Mononuclear cell (primary cell): ENCODE results near the gene PELI3. TPM values are rescaled to one million over a fixed set of nuclear protein-coding genes. Genes with fewer than 3 reads are reported as not detected.
"Not testable (repeated sequence)": the region's sequence is repeated elsewhere in the genome, so short reads cannot be mapped to it uniquely, and the experiment has no call there.

Experiments
- H3K27me3 ChIP-seq: 2 replicates; pipeline ENCODE4 v1.6.0; 2011; ENCODE audit warnings: low read length, control low read depth; ENCODE audit not compliant: insufficient read depth
- H3K4me1 ChIP-seq: 2 replicates; pipeline ENCODE4 v1.5.1; 2011; ENCODE audit warnings: mild to moderate bottlenecking, low read length, control low read depth; ENCODE audit not compliant: insufficient read depth
- H3K4me3 ChIP-seq: 2 replicates; pipeline ENCODE4 v1.5.1; 2011; ENCODE audit warnings: mild to moderate bottlenecking, low read length, moderate library complexity
- H3K9me3 ChIP-seq: 2 replicates; pipeline ENCODE4 v1.5.1; 2011; ENCODE audit warnings: low read depth, mild to moderate bottlenecking, control low read depth, low read length
- total RNA-seq: library from RNA; depleted of rRNA; stranded (reverse); fragments of >200 nt; gene quantifications from one replicate; pipeline ENCODE4 v1.2.3, GENCODE V29; 2012

PELI3 gene
- total RNA-seq, 1 donor, result 9.8 TPM

DNA sequence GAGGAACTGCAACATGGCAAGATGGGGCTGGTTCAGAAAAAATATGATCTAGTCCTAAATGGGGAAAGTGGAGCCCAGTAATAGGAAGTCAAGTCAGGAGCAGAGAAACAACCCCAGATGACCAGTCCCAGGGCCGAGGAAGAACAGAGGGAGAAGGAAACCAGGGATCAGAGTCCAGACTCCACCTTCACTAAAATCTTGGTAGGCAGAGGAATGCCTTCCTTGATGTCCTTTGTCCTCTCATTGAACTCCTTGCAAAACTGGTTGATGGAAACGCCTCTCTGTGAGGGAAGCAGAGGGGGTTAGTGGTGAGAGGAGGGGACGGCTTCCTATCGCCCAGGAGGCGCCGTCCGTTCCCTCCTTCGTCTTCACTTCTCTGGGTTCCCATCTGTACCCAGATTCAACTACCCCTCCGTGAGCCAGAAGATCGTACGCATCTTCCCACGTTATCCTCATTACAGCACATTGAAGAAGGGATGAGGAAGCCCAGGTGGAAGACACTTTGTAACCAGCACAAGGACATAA lies 28.7 kb upstream of the PELI3 start:
- H3K27me3 ChIP-seq, result no peaks in the 10 kb centered on the region
- peaks cover 17% of the 10 kb centered on the region for H3K4me1 ChIP-seq
- H3K4me3 ChIP-seq, result peak overlapping the region; percentile 51
- no peaks in the 10 kb centered on the region for H3K9me3 ChIP-seq

DNA sequence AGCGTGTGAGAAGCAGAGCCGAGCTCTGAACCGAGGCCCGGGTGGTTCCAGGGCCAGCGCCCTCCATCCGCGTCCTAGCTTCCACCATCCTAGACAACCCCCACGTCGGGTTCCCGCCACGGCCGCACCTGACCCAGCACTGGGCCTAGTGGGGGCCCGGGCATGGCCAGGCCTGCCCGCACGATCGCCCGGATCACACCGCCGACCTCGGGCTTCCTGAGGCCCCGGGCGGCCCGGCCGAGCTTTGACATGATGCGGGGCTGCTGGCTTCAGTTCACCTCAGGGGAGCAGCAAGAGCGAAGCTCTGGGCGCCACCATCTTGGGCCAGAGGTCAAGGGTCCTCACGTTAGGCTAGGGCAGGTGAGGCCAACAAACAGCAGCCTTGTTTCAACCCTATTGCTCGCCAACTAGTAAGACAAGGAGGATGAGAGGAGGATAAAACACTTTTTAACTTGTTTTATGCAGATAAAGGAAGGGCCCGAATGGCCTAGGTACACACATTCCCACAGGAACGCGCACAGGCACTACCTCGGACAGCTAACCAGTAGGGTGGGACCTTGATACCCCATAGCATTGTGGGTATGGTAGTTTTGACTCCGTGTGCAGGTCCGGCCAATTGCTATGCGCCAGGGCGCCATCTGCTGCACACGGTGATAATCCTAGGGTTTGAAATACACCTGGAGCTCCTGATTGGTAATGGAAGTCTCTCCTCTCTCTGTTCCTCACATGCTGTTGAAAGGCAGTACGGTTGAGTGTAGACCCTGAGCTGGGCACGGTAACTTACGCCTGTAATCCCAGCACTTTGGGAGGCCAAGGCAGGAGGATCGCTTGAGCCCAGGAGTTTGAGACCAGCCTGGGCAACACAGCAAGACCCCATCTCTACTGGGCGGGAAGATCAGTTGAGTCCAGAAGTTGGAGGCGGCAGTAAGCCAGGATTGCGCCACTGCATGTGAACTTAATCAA lies 27.9 kb upstream of the PELI3 start, which contains the start of gene MRPL11:
Gene MRPL11, minus strand, starts transcription at position 345 of the 963 bp plus-strand sequence. Its CDS starts 94 bp downstream, at position 251.
- Histone ChIP-seq H3K4me3 (peak within 1 kb of the TSS; percentile 51), H3K9me3 (no peaks in the 10 kb centered on the region), H3K4me1 (peaks cover 20% of the 10 kb centered on the region), H3K27me3 (no peaks in the 10 kb centered on the region)

DNA sequence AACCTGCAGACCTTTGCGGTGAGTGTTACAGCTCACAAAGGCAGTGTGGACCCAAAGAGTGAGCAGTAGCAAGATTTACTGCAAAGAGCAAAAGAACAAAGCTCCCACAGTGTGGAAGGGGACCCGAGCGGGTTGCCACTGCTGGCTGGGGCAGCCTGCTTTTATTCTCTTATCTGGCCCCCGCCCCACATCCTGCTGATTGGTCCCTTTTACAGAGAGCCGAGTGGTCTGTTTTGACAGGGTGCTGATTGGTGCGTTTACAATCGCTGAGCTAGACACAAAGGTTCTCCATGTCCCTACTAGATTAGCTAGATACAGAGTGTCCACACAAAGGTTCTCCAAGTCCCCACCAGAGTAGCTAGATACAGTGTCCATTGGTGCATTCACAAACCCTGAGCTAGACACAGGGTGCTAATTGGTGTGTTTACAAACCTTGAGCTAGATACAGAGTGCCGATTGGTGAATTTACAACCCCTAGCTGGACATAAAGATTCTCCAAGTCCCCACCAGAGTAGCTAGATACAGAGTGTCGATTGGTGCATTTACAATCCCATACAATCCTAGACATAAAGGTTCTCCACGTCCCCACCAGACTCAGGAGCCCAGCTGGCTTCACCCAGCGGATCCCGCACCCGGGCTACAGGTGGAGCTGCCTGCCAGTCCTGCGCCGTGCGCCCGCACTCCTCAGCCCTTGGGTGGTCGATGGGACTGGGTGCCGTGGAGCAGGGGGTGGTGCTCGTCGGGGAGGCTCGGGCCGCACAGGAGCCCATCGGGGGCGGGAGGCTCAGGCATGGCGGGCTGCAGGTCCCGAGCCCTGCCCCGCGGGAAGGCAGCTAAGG lies 26.4 kb upstream of the PELI3 start:
- H3K9me3 ChIP-seq, H3K4me3 ChIP-seq, H3K27me3 ChIP-seq: not testable (repeated sequence)
- peaks cover 34% of the 10 kb centered on the region for H3K4me1 ChIP-seq

DNA sequence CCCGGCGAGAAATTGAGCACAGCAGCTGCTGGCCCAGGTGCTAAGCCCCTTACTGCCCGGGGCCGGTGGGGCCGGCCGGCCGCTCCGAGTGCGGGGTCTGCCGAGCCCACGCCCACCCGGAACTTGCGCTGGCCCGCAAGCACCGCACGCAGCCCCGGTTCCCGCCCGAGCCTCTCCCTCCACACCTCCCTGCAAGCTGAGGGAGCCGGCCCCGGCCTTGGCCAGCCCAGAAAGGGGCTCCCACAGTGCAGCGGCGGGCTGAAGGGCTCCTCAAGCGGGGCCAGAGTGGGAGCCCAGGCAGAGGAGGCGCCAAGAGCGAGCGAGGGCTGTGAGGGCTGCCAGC lies 25.8 kb upstream of the PELI3 start:
- not testable (repeated sequence) for H3K27me3 ChIP-seq, H3K9me3 ChIP-seq, H3K4me3 ChIP-seq
- H3K4me1 ChIP-seq, result peaks cover 34% of the 10 kb centered on the region

DNA sequence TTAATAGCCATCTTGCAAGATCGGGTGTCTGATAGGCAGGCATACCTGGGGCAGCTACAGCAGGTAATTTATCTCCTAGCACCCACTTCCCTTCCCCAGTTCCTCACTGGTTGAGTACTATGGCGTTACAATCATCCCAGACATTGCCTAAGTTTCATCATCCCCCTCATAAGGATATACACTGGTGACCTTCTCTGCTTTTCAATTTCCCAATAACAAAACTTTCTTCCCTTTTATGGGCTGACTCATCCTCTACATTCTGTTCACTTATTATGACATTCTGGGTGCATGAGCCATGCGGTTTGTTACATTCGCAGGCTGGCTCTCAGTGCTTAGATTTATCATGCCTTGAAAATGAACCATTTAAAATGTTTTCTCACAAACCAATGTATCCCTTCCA lies 23.1 kb upstream of the PELI3 start:
- H3K27me3 ChIP-seq, result no peaks in the 10 kb centered on the region
- H3K9me3 ChIP-seq, result no peaks in the 10 kb centered on the region

DNA sequence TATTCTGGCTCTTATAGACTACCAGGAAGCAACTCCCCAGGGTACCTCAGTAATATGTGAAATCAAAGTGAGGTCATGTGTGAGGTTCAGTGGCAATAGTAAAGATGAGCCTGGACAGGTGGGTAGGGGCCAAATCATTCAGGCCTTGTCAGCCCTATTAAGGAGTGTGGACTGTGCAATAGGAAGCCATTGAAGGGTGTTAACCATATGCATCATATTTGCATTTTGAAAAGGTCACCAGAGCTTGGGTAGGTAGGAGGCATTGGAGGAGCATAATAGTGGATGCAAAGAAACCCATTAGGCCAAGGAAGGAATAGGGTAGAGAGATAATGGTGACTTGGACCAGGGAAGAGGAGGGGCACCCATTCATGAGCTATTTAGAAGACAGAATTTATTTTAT lies 19.7 kb upstream of the PELI3 start:
- H3K4me3 ChIP-seq, result no peak overlapping the region
- no peaks in the 10 kb centered on the region for H3K9me3 ChIP-seq
- no peaks in the 10 kb centered on the region for H3K27me3 ChIP-seq
- H3K4me1 ChIP-seq, result peaks cover 41% of the 10 kb centered on the region

More for the DNA sequence above, 23.1 kb upstream of the PELI3 start:
- Histone ChIP-seq H3K4me3 (no peak overlapping the region), H3K4me1 (peaks cover 27% of the 10 kb centered on the region)

DNA sequence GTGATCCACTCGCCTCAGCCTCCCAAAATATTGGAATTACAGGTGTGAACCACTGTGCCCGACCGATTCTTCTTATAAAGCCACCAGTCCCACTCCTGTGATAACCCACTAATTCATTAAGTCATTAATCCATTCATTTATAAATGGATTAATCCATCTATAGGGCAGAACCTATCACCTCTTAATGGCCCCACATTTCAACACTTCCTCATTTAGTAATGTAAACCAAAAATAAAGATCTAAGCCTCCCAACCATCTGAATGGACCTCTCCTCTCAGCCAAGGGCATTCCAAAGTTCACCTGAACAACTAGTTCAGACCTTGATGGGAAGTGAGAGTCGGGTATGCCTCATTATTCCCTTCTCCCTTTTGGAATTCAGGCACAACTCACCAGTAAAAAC lies 18.2 kb upstream of the PELI3 start:
- H3K27me3 ChIP-seq, result no peaks in the 10 kb centered on the region
- H3K4me1 ChIP-seq, result peaks cover 30% of the 10 kb centered on the region
- no peaks in the 10 kb centered on the region for H3K9me3 ChIP-seq
- no peak overlapping the region for H3K4me3 ChIP-seq

DNA sequence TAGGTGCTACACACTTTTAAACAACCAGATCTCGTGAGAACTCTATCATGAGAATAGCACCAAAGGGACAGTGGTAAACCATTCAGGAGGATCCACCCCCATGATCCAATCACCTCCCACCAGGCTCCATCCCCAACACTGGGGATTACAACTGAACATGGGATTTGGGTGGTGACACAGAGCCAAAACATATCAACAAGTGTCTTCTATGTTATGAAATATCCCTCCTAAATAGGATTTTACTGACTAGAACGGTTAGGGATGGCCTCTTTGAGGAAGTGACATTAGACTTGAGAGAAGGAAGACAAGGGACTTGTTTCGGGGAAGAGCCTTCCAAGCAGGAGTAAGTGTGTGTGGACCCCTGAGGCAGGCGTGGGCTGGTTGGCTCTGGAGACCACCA lies 16.1 kb upstream of the PELI3 start:
- Histone ChIP-seq H3K4me3 (no peak overlapping the region), H3K4me1 (peaks cover 23% of the 10 kb centered on the region), H3K9me3 (no peaks in the 10 kb centered on the region), H3K27me3 (no peaks in the 10 kb centered on the region)

DNA sequence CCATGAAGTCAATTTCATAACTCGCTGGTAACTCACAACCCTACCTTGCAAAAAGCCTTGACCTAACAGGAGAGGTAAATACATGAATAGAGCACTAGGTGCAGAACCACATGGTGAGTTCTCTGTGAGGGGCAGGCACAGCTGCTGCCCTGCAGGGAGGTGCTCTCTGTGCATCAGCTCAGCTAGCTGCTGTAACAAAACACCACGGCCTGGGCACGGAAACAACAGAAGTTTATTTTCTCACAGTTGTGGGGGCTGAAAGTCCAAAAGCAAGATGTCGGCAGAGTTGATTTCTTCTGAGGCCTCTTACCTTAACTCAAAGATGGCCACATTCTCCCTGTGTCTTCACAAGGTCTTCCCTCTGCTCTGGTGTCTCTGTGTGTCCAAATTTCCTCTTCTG lies 15.0 kb upstream of the PELI3 start:
- H3K4me1 ChIP-seq, result peaks cover 23% of the 10 kb centered on the region
- H3K9me3 ChIP-seq, result no peaks in the 10 kb centered on the region
- H3K4me3 ChIP-seq, result no peak overlapping the region
- no peaks in the 10 kb centered on the region for H3K27me3 ChIP-seq

DNA sequence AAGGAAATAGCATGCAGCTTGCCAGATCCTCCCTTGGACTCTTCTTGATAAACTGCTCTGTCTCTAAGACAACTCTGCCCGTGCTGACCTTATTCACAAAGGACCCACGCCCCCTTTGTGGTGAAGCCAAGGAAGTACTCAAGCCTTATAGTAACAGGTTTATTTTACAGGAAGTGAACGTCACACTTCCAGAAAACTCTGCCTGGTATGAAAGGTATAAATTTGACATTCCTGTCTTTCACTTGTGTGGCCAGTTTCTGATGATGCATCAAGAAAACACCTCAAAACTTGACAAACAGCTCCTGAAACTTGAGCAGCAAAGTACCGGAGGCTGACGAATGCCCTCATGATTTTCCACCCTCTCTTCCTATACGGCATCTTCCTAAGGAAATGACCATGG lies 12.5 kb upstream of the PELI3 start:
- no peaks in the 10 kb centered on the region for H3K27me3 ChIP-seq
- no peaks in the 10 kb centered on the region for H3K9me3 ChIP-seq
- H3K4me3 ChIP-seq, result no peak overlapping the region
- H3K4me1 ChIP-seq, result peaks cover 39% of the 10 kb centered on the region

DNA sequence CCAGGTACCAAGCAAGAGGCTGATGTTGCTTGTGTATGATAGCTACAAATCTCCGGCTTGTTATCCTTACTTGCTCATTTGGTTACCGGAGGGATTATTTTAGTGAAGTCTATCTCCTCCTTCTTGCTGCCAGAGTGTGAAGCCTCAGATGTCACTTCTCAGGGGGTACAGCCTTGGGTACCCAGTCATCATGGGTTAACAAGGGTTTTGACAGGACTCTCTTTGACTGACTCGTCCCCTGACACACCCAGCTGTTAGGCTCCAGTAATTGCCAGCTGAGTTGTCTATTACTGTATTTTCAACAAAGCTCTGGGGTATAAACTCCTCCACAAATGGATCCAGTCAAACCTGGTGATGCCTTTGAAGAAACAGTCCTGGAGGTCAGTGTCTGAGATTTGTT lies 11.9 kb upstream of the PELI3 start:
- H3K4me1 ChIP-seq, result peaks cover 45% of the 10 kb centered on the region
- H3K9me3 ChIP-seq, result no peaks in the 10 kb centered on the region
- H3K27me3 ChIP-seq, result no peaks in the 10 kb centered on the region
- H3K4me3 ChIP-seq, result no peak overlapping the region

DNA sequence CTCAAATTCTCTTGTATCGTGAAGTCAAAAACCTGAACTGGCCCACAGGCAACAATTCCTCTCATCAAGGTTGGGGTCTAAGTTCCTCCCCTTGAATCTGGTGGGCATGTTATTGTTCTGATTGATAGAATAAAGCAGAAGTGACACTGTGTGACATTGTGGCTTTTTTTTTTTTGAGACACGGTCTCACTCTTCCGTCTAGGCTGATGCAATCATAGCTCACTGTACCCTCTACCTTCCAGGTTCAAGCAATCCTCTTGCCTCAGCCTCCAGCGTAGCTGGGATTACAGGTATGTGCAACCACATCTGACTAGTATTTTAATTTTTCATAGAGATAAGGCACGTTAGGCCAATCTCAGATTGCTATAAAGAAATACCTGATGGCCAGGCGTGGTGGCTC lies 8.9 kb upstream of the PELI3 start:
- Histone ChIP-seq H3K27me3 (no peaks in the 10 kb centered on the region), H3K4me1 (peaks cover 40% of the 10 kb centered on the region), H3K9me3 (no peaks in the 10 kb centered on the region), H3K4me3 (no peak overlapping the region)

DNA sequence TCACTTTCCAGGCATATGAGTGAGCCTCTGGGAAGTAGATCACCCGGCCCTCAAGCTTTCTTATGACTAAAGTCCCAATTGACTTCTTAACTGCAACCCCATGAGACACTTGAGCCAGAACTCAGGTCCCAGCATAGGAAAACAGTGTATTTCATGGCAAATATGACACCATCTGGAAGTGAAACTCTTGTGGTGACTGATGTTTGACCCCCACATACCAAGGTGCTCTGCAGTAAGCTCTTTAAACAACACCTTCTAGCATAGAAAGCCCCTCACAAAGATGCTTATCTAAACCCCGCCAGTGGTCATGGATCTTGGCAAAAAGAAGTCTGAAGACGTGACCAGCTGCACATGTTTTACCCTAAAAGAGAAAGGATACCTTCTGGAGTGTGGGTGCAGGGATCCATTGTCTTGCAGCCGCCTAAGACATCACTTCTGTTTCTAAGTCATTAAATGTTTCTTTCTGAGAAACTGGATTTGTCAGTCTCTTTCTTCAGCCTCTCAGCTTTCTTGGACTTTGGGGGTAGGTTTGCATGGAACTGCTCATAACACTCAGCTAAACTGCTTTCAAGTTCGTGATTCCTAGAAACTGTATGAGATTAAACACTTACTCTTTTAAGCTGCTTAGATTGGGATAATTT lies 7.4 kb upstream of the PELI3 start:
- no peak overlapping the region for H3K4me3 ChIP-seq
- peaks cover 36% of the 10 kb centered on the region for H3K4me1 ChIP-seq
- H3K27me3 ChIP-seq, result no peaks in the 10 kb centered on the region

DNA sequence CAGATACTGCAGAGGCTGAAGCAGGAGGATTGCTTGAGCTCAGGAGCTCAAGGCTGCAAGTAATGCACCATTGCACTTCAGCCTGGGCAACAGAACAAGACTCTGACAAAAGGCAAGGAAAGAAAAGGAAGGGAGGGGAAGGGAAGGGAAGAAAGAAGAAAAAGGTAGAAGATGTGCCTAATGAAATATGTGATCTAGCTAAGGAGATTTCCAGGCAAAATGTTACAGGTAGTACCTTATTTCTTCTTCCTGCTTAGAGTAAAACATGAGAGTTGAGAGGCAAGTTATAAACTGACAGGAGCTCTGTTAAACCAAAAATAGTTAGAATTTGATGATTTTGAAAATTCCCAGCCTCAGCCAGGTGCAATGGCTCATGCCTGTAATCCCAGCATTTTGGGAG lies 4.7 kb upstream of the PELI3 start:
- no peak overlapping the region for H3K4me3 ChIP-seq
- H3K27me3 ChIP-seq, result no peaks in the 10 kb centered on the region
- H3K9me3 ChIP-seq, result no peaks in the 10 kb centered on the region
- peaks cover 42% of the 10 kb centered on the region for H3K4me1 ChIP-seq

More for the DNA sequence above, 7.4 kb upstream of the PELI3 start:
- no peaks in the 10 kb centered on the region for H3K9me3 ChIP-seq

DNA sequence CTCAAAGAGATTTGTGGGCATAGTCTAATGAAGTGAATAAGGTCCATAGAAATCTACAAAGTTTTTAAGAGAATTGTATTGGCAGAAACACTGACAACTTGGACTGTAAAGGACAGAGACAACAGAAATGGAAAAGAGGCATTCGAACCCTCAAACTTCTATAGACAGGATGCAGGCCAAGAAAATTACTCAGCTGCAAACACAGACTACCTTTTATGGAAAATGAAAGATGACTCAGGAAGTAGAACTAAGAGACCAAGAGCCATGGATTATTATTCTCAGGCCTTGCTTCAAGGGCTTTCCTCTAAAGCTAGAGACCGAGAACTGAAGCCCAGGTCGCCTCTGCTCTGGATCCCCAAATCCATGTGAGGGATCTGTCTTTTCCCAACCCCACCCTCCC lies 3.8 kb upstream of the PELI3 start:
- no peak overlapping the region for H3K4me3 ChIP-seq
- peaks cover 43% of the 10 kb centered on the region for H3K4me1 ChIP-seq
- no peaks in the 10 kb centered on the region for H3K27me3 ChIP-seq
- no peaks in the 10 kb centered on the region for H3K9me3 ChIP-seq
